Endodermal cell (in vitro differentiated cells): ENCODE data around the gene DLGAP3. TPM values are rescaled to one million over a fixed set of nuclear protein-coding genes. Genes with fewer than 3 reads are reported as not detected.

Experiments used
- DNase-seq: peaks from one replicate; pipeline ENCODE4 v3.0.0-alpha.2; 2017
- H3K27ac ChIP-seq: 2 replicates; pipeline ENCODE4 v1.5.1; 2013; ENCODE audit warnings: mild to moderate bottlenecking, low read depth, low read length, moderate library complexity
- H3K27me3 ChIP-seq: 2 replicates; pipeline ENCODE4 v1.6.1; 2013; ENCODE audit warnings: mild to moderate bottlenecking, low read length, moderate library complexity; ENCODE audit not compliant: insufficient read depth, control insufficient read depth, poor library complexity, severe bottlenecking
- H3K36me3 ChIP-seq: 2 replicates; pipeline ENCODE4 v1.7.0; 2013; ENCODE audit warnings: mild to moderate bottlenecking, low read length, moderate library complexity; ENCODE audit not compliant: control insufficient read depth, insufficient read depth
- H3K4me1 ChIP-seq: one replicate; pipeline ENCODE4 v1.7.0; 2013; ENCODE audit warnings: low read length; ENCODE audit not compliant: control insufficient read depth, insufficient read depth
- H3K4me3 ChIP-seq: 2 replicates; pipeline ENCODE4 v1.5.1; 2013; ENCODE audit warnings: mild to moderate bottlenecking, low read length, moderate library complexity
- H3K9ac ChIP-seq: 2 replicates; pipeline ENCODE4 v1.6.1; 2013; ENCODE audit warnings: mild to moderate bottlenecking, low read length, moderate library complexity; ENCODE audit not compliant: poor library complexity, severe bottlenecking; ENCODE audit errors: extremely low read depth
- H3K9me3 ChIP-seq: 2 replicates; pipeline ENCODE4 v1.6.1; 2013; ENCODE audit warnings: mild to moderate bottlenecking, low read length, moderate library complexity; ENCODE audit not compliant: control insufficient read depth
- H3K27ac Mint-ChIP-seq: 2 replicates; pipeline ENCODE4 v1.8.0; 2020; ENCODE audit warnings: mixed read lengths
- H3K27me3 Mint-ChIP-seq: 2 replicates; pipeline ENCODE4 v1.8.0; 2021; ENCODE audit warnings: mild to moderate bottlenecking, mixed read lengths; ENCODE audit not compliant: insufficient read depth
- H3K36me3 Mint-ChIP-seq: 2 replicates; pipeline ENCODE4 v1.8.0; 2020; ENCODE audit warnings: low read depth, mixed read lengths
- H3K4me1 Mint-ChIP-seq: 2 replicates; pipeline ENCODE4 v1.8.0; 2020; ENCODE audit warnings: mixed read lengths
- H3K4me3 Mint-ChIP-seq: 2 replicates; pipeline ENCODE4 v1.8.0; 2020; ENCODE audit warnings: mild to moderate bottlenecking, moderate library complexity, mixed read lengths
- H3K9me3 Mint-ChIP-seq: 2 replicates; pipeline ENCODE4 v1.8.0; 2020; ENCODE audit warnings: mild to moderate bottlenecking, mixed read lengths
- WGBS, 2 experiments: methylation state at CpG; one replicate each; pipeline versions ENCODE4 v1.1.5 to v1.1.7; 2013; ENCODE audit warnings: missing lambda C conversion rate in 2 of 2, mixed read lengths in 1 of 2; ENCODE audit not compliant: insufficient coverage in 1 of 2, insufficient read length in 1 of 2; 5-methylcytosine and 5-hydroxymethylcytosine counted together
- total RNA-seq, 2 donors: library from RNA; stranded (reverse); fragmentation: NEBNext Ultra II Directional in 1 of 2; extraction: Animal tissue kit (Norgen Biotek cat#: 25700) in 1 of 2; gene quantifications; 2 replicates in 1 of 2; 3 replicates in 1 of 2; pipeline ENCODE4 v1.2.1, GENCODE V29; 2021
- TF ChIP-seq, protein P1 (sequence below): fragments of 200-600 bp; sonication (generic); conservative IDR thresholded peaks from 2 replicates; pipeline ENCODE4 v1.5.0; 2021; ENCODE audit warnings: antibody characterized with exemption, mild to moderate bottlenecking

The DLGAP3 gene
- total RNA-seq, 2 donors from 2014 or later, result 4.4 to 4.6 TPM

DNA sequence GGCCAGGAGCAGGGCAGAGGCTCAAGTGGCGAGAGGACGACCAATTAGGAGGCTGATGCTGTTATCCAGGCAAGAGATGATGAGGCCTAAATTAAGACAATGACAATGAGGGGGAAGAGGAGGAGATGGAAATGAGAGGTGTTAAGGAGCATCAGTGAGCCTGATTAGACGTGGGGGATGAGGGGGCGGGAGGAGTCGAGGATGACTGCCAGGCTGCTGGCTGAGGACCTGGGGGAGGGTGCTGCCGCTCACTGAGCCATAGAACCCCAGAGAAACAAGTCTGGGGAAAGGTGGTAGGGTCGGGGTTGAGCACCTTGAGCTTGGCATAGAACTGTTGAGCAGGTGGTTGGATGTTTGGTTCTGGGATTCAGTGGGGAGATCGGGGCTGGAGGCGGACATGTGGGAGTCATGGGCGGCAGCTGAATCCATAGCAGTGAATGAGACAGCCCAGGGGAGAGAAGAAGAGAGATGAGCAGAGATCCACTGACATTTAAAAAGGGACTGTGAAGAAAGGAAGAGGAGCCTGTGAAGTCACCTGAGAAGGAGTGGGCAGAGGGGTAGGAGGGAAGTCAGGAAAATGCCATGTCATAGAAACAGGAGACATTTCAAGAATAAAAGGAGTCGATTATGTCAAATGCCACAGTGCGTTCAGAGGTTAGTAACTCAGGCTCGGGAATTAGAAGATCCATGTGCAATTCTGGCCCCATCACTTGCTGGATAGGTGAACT lies 28.5 kb downstream of the DLGAP3 start:
- DNase-seq, result peak; percentile 41
- no peak overlapping the region for H3K27ac Mint-ChIP-seq
- no peaks in the 10 kb centered on the region for H3K36me3 ChIP-seq
- H3K36me3 Mint-ChIP-seq, result no peaks in the 10 kb centered on the region
- H3K27ac ChIP-seq, result no peak overlapping the region
- no peaks in the 10 kb centered on the region for H3K4me1 ChIP-seq
- H3K27me3 Mint-ChIP-seq, result peaks cover 20% of the 10 kb centered on the region
- H3K9me3 ChIP-seq, result no peaks in the 10 kb centered on the region
- H3K4me3 Mint-ChIP-seq, result no peak overlapping the region
- H3K9ac ChIP-seq, result no peak overlapping the region
- no peak overlapping the region for H3K4me3 ChIP-seq
- no peaks in the 10 kb centered on the region for H3K27me3 ChIP-seq
- no peaks in the 10 kb centered on the region for H3K9me3 Mint-ChIP-seq
- WGBS, 2 experiments, result 81 to 95% methylated on average over 11 to 13 of the region's 13 CpGs
- no peaks in the 10 kb centered on the region for H3K4me1 Mint-ChIP-seq
- TF ChIP-seq, protein P1, sequence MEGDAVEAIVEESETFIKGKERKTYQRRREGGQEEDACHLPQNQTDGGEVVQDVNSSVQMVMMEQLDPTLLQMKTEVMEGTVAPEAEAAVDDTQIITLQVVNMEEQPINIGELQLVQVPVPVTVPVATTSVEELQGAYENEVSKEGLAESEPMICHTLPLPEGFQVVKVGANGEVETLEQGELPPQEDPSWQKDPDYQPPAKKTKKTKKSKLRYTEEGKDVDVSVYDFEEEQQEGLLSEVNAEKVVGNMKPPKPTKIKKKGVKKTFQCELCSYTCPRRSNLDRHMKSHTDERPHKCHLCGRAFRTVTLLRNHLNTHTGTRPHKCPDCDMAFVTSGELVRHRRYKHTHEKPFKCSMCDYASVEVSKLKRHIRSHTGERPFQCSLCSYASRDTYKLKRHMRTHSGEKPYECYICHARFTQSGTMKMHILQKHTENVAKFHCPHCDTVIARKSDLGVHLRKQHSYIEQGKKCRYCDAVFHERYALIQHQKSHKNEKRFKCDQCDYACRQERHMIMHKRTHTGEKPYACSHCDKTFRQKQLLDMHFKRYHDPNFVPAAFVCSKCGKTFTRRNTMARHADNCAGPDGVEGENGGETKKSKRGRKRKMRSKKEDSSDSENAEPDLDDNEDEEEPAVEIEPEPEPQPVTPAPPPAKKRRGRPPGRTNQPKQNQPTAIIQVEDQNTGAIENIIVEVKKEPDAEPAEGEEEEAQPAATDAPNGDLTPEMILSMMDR, result no peak

DNA sequence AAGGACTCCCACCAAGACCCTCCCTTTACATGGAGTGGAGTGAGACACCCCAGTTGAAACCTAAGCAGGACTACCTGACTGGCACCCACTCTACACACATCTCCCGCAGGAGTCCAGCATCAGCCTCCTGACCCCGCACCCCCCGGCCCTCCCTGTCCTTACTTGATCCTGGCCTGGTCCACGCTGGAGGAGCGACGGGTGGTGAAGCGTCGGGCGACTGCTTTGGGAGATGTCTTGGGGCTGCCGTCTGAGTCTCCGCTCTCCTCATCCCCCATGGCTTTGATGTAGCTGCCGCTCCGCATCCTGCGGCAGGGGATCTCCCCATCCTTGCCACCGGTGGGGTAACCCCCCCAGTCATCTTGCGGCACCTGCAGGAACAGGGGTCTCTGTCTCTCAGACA lies 29.5 kb downstream of the DLGAP3 start:
- peak; percentile 32 for DNase-seq
- Mint-ChIP-seq H3K9me3 (no peaks in the 10 kb centered on the region), H3K27ac (no peak overlapping the region), H3K4me1 (no peaks in the 10 kb centered on the region), H3K4me3 (no peak overlapping the region), H3K36me3 (no peaks in the 10 kb centered on the region), H3K27me3 (peaks cover 20% of the 10 kb centered on the region)
- Histone ChIP-seq H3K4me1 (no peaks in the 10 kb centered on the region), H3K4me3 (no peak overlapping the region), H3K9ac (no peak overlapping the region), H3K27me3 (no peaks in the 10 kb centered on the region), H3K36me3 (no peaks in the 10 kb centered on the region), H3K9me3 (no peaks in the 10 kb centered on the region), H3K27ac (no peak overlapping the region)
- TF ChIP-seq, protein P1, result no peak
- WGBS, 2 experiments, result 95% methylated on average over 9 to 16 of the region's 16 CpGs

DNA sequence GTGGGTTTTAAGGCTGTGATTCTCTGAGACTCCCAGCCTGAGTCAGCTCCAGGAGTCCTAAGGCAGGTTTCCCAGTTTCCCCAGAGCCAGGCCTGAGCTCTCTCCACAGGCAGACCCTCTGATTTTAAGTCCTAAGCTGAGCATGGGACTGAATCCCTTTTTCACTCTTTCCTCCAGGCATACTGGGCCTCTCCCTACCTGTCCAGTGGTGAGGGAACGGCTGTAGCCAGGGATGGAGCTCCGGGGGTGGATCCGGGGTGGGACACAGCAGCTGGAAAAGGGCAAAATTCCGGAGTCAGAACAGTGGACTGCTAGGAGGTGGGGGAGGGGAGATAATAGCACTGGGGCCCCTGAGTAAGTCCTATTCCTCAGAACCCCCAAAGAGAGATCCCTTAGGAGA lies 30.0 kb downstream of the DLGAP3 start:
- no peak overlapping the region for H3K27ac ChIP-seq
- no peaks in the 10 kb centered on the region for H3K9me3 ChIP-seq
- H3K9ac ChIP-seq, result no peak overlapping the region
- DNase-seq, result peak; percentile 24
- no peaks in the 10 kb centered on the region for H3K27me3 ChIP-seq
- H3K4me1 ChIP-seq, result no peaks in the 10 kb centered on the region
- 84 to 91% methylated on average over 2 to 4 of the region's 4 CpGs for WGBS, 2 experiments
- Mint-ChIP-seq H3K4me1 (no peaks in the 10 kb centered on the region), H3K36me3 (no peaks in the 10 kb centered on the region), H3K4me3 (no peak overlapping the region), H3K27ac (no peak overlapping the region), H3K9me3 (no peaks in the 10 kb centered on the region), H3K27me3 (peaks cover 20% of the 10 kb centered on the region)
- no peak overlapping the region for H3K4me3 ChIP-seq
- H3K36me3 ChIP-seq, result no peaks in the 10 kb centered on the region
- TF ChIP-seq, protein P1, result no peak
